KOPT-K1 (cell line): Measurements from ENCODE around the gene ZNF362.

Experiments used
- H3K27ac ChIP-seq: fragments of 200-600 bp; sonication (generic); 2 replicates; pipeline ENCODE4 v1.5.1; 2016; ENCODE audit warnings: antibody characterized with exemption, mild to moderate bottlenecking, low read depth, low read length; ENCODE audit not compliant: poor library complexity, severe bottlenecking
- H3K36me3 ChIP-seq: fragments of 200-600 bp; sonication (generic); 2 replicates; pipeline ENCODE4 v1.5.1; 2017; ENCODE audit warnings: antibody characterized with exemption, mild to moderate bottlenecking, low read length, moderate library complexity; ENCODE audit not compliant: insufficient read depth
- H3K9me3 ChIP-seq: fragments of 200-600 bp; sonication (generic); 2 replicates; pipeline ENCODE4 v1.5.1; 2017; ENCODE audit warnings: antibody characterized with exemption, low read length, mild to moderate bottlenecking; ENCODE audit not compliant: insufficient read depth, poor library complexity, severe bottlenecking

Gene ZNF362

DNA sequence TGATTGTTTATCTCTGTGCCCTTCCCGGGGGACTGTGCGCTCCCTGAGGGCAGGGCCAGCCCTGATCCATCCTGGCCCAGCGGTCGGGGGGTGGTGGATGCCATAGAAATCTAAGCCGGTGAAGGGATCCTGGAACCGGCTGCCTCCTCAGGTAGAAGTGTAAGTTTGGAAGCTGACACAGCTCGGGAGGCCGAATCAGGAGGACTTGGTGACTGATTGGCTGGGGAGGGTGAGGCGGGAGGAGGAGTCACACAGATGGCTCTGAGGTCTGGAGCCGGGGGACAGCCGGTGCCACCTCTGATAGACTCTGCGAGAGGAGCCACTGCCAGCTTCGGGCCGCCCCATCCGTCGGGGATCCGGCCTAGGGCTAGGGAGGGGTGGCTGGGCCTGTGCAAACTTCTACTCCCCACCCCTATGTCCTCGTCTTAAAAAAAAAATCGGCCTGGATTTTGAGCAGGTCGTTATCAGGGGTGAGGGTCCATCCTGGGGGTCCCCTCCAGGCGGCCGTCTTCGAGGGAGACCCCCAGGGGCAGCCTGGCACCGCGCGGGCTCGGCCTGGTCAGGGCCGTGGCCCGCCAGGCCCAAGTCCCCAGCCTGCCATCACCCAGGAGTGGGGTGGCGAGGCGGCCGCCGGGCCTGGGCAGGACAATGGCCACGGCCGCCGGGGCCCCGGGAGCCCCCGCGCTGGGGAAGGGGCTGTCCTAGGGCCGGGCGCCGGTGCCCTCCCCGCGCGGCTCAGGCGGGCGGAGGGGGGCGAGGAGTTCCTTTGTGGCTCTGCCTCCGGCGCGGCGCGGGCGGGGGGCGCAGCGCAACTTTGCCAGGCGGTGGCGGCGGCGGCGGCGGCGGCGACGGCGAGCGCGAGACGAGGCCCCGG, 708 bp upstream of the ZNF362 start:
- Histone ChIP-seq H3K27ac (no peak overlapping the region), H3K36me3 (peaks cover 11% of the 10 kb centered on the region; the same call in 1 of the 2 replicates), H3K9me3 (no peaks in the 10 kb centered on the region)

DNA sequence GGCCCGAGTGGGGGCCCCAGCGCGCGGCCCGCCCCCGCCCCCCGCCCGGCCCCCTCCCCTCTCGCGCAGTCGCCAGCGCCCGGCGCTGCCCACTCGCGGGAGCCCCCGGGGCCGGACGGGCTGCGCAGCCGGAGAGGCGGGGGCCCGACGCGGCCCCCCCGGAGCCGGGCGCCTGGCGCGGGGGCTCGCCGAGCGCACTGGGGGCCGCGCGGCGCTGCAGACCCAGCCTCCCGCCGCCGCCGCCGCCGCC, 146 bp upstream of the ZNF362 start:
- peak overlapping the region; percentile 72 for H3K27ac ChIP-seq
- H3K9me3 ChIP-seq = no peaks in the 10 kb centered on the region
- H3K36me3 ChIP-seq = peaks cover 11% of the 10 kb centered on the region; the same call in 1 of the 2 replicates

DNA sequence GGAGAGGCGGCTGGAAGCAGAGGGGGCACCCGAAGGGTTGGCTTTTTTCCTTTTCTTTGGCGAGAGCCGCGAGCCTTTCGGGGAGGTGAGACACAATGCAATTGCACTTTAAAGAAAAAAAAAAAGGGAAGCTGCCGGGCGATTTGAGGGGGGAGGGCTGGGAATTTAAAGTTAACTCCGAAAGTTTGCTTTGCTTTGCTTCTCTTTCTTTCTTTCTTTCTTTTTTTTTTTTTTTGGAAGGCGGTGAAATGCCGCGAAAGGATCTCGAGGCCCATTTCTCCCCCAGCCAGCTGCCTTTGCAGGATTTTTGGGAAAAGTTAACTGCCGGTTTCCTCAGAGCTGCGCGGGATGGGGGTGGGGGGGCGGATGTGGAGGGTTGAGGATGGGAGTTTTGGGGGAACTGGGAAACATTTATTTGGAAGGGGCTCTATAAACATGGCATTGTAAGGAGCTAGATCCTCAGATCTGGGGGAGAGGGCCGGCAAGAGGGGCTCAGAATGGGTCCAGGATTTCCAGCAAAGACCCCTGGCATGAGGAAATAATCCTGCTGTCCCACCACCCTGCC, 997 bp downstream of the ZNF362 start:
- Histone ChIP-seq H3K9me3 (no peaks in the 10 kb centered on the region), H3K27ac (peak overlapping the region; percentile 72), H3K36me3 (peaks cover 17% of the 10 kb centered on the region; the same call in 1 of the 2 replicates)

DNA sequence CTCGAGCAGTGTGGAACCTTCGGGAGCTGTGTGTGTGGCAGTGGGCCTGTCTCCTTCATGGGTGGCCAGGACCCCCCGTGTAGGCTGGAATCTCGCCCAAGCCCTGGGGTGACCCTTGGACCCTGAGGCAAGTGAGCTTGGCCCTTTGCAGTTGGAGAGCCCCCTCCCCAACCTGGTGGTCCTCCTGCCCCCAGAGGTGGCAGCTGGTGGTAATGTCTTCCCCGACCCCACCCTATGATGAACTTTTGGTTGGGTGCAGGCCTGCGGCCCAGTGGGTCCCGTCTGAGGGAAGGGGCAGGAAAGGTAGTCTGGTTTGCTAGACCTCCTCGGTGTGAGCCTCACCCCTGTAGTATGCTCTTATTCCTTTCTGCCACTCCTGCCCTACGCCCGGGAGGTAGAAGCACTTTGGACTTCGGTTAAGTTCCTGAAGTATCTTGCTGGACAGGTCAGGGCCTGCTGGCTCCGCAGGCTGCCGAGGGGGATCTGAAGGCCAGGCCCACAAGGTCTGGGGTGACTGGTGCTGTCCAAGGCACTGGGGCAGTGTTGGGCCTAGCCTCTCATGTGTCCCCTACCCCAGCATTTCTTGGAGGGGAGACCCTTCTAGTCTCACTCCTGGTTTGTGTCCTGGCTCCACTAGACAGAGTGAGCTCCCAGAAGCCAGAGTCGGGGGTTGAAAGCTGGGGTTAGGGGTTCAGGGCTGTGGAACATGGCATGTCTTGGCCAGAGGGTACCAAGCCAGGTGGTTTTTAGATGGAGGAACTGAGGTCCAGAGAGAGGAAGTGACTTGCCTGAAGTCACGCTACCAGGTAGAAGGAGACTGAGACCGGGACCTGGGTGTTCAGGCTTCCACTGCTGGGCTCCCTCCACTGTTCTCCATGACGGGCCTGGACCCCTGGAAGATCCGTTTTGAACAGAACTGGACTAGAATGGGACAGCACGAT, 1.8 kb downstream of the ZNF362 start:
- Histone ChIP-seq H3K27ac (peak overlapping the region; percentile 72), H3K9me3 (no peaks in the 10 kb centered on the region), H3K36me3 (peaks cover 23% of the 10 kb centered on the region; the same call in 1 of the 2 replicates)

DNA sequence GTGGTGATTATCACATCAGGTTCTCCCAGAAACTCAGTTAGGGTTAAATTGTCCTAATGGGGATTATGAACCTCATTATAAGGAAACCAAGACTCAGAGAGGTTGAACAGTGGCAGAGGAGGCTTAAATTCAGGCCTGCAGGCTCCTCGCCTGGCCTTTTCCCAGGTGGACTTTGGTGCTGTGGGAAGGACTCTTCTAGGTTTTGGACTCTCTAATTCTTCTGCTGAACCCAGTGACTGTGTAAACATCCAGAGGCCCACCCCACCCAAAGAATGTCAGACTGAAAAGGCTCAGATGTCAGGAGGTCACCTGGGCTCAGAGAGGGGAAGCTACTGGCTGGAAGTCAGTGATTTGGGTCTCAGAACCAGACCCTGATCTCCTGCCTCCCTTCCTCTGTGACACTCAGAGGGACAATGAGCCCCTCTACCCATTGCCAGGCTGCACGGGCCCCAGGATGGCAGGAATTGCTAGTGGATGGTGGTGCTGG, 2.5 kb downstream of the ZNF362 start:
- H3K36me3 ChIP-seq = peaks cover 24% of the 10 kb centered on the region; the same call in 1 of the 2 replicates
- no peaks in the 10 kb centered on the region for H3K9me3 ChIP-seq
- H3K27ac ChIP-seq = no peak overlapping the region

DNA sequence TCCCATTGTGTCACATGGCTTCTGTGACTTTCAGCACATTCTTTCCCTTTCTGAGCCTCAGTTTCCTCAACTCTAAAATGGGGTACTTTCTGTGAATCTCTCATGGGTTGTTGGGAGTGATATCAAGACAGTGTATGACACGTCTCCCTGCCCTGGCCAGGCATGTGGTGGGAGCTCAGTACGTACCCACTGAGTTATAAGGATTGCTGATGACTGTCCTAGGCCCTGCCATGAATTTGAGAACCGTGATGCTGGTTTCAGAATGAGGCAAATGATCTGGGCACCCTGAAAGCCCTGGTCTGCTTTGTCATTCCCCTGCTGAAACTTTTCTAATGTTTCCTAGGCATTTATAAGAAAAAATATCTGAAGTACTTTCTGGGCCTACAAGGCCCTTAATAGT, 3.6 kb downstream of the ZNF362 start:
- Histone ChIP-seq H3K36me3 (peaks cover 24% of the 10 kb centered on the region; the same call in 1 of the 2 replicates), H3K9me3 (no peaks in the 10 kb centered on the region), H3K27ac (no peak overlapping the region)

DNA sequence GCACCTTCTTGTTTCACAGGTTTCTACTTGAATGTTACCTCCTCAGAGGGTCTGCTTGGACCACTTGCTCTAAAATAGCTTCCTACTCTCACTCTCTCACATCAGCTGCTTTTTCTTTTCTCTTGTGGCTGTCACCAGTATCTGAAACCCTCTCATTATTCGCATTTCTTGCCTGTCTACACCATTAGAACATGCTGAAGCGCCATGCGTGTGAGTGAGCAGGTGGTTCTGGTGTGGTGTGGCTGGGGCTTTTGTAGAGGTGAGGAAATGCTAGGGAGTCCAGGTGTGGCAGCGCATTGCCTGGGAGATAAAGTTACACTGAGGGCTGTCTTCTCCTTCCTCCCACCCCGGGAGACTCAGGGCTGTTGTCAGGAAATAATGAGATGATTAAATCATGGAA, 4.1 kb downstream of the ZNF362 start:
- no peak overlapping the region for H3K27ac ChIP-seq
- H3K9me3 ChIP-seq = no peaks in the 10 kb centered on the region
- H3K36me3 ChIP-seq = peaks cover 24% of the 10 kb centered on the region; the same call in 1 of the 2 replicates

DNA sequence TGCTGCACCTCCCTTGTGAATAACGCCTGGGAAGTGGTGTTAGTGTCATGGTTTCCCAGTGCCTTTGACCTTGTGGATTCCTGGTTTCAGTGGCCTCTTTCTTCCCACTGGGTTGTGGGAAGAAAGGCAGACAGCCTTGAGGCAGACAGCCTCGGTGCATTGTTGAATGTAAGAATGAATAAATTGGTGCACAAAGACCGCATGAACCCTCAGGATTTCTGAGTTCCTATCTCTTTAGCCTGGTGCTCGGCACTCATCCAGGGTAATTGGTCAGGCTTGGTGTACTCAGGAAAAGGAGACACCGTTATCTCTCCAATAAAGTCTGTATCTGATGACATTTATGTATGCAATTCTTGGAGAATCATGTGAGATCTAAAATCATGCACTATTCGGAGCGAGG, 5.1 kb downstream of the ZNF362 start:
- no peaks in the 10 kb centered on the region for H3K9me3 ChIP-seq
- no peak overlapping the region for H3K27ac ChIP-seq

DNA sequence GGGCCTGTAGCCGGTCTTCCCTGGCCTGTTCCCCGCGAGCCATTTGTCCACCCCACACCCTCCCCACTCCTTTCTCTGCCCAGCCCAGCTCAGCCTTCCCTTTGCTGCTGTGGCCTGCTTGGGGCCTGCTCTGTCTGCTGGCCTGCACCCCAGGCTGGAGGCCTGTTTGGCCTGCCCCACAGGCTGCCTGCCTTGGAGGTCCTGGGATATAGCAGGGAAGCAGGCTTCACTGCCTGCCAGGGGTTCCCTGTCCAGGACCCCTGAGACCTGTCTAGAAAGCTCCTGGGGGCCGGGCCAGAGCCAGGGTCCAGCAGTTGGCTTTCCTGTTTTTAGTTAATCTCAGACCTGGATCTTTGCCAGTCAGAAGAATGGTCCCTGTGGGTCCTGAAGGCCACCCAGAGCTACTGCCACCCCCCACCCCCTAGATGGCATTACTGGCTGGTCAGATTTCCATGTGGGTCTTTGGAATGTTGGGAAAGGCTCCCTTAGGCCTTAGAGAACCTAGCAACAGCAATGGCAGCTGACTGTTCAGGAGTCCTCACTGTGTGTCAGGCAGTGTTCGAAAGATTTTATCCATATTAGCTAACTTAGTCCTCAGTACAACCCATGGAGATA, 7.7 kb downstream of the ZNF362 start:
- H3K36me3 ChIP-seq = peaks cover 30% of the 10 kb centered on the region; the same call in 1 of the 2 replicates
- H3K27ac ChIP-seq = no peak overlapping the region
- no peaks in the 10 kb centered on the region for H3K9me3 ChIP-seq

More for the DNA sequence above, 5.1 kb downstream of the ZNF362 start:
- peaks cover 31% of the 10 kb centered on the region; the same call in 1 of the 2 replicates for H3K36me3 ChIP-seq

DNA sequence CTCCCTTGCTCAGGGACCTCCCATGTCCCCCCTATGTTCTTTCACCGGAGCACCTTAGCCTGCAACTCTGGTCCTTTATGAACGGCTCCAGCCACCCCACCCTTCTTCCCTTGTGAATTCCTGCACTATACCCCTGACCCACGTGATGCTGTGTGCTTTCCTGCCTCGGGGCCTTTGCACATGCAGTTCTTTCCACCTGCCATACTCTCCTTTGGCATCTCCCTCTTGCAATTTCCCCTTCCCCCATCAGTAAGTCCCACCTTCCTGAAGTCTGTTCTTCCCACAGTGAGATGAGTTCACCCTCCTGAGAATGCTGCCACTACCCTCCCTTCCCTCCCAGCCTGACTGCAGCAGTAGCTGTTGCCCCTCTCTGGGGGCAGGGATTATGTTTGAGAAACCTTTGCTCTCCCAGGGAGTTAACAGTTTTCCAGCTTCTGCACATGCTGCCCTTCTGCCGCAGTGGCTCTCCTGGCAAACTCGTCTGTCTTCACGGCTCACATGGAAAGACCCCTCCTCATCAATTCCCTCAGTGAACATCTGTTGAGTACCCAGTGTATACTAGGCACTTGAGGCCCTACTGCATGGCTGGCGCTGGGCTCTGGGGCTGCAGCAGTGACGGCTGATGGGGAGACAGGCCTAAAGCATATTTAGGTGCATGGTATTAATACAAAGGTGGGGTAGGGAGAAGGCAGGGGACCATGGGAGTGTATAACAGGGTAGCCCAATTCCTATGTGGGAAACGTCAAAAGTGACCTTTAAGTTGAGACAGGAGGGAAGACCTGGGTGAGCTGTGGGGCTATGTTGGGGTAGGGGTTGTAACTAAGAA, 9.7 kb downstream of the ZNF362 start:
- Histone ChIP-seq H3K36me3 (peaks cover 35% of the 10 kb centered on the region; the same call in 1 of the 2 replicates), H3K27ac (no peak overlapping the region)

DNA sequence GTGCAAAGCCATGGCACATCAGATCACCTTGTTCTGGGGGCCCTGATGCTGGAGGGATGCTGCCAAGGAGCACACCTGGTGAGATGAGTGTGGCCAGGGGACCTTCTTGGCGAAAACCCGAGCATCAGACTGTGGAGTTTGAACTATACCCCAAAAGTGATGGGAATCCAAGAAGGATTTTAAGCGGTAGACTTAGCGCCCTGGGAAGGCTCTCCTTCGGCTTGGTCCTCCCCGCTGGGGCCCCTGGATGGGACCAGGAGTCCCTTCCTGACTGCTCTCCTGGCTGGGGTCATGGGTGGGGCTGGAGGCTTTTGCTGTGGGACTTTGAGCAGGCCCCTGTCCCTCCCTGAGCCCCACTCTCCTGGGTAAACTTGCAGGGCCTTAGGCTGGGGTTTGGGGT, 10.5 kb downstream of the ZNF362 start:
- no peaks in the 10 kb centered on the region for H3K9me3 ChIP-seq
- no peak overlapping the region for H3K27ac ChIP-seq
- H3K36me3 ChIP-seq = peaks cover 34% of the 10 kb centered on the region; the same call in 1 of the 2 replicates

More for the DNA sequence above, 9.7 kb downstream of the ZNF362 start:
- H3K9me3 ChIP-seq = no peaks in the 10 kb centered on the region

DNA sequence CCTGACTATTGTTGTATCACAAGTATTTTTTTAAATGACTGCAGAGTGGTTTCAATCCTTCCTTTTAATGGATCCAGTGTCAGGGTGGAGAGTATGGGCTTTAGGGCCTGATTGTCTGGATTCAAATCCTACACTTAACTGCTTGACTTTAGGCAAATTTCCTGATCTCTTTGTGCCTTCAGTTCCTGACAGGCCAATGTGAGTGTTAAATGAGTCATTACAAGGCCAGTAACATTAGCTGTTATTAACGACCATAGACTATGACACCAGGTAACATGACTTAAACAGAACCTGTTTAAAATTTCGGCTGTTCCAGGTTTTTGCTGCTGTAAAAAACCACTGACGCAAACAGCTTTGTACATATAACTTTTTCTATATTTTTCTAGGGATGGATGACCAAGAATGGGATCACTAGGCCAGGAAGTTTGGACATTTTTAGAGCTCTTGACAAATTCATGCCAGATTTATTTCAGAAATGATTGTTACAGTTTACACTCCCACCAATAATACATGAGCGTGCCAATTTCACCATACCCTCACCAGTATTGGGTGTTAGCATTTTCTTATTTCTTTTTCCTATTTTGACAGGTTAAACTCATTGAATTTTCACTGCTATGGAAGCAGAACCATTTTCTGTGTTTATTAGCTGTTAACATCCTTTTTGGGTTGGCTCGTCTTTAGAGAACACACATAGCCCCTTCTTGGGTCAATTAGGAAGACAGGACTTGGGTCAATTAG, 11.3 kb downstream of the ZNF362 start:
- Histone ChIP-seq H3K36me3 (peaks cover 33% of the 10 kb centered on the region; the same call in 1 of the 2 replicates), H3K27ac (no peak overlapping the region), H3K9me3 (no peaks in the 10 kb centered on the region)

DNA sequence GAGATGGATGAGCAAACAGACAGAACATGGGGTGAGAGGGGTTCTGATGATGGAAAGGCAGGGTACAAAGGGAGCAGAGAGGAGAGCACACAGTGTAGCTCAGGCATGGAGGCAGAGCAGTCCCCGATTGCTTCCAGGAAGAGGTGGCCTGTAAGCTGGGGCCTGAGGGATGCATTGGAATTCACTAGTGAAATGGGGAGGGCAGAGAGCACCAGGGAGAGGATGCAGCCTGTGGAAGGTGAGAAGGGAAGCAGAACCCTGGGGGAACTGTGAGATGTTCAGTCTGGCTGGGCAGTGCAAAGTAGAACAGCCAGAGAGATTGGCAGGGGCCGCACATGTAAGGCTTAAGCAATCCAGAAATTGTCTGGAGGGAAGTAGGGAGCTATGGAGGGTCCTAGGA, 12.2 kb downstream of the ZNF362 start:
- Histone ChIP-seq H3K9me3 (no peaks in the 10 kb centered on the region), H3K36me3 (peaks cover 35% of the 10 kb centered on the region; the same call in 1 of the 2 replicates), H3K27ac (no peak overlapping the region)
